MM.1S (cell line): ENCODE results near the gene SSUH2.
"Not testable (repeated sequence)": the region's sequence is repeated elsewhere in the genome, so short reads cannot be mapped to it uniquely, and the experiment has no call there.

Experiments
- DNase-seq: peaks from one replicate; pipeline ENCODE4 v3.0.0-alpha.2; 2015
- H2AFZ ChIP-seq: fragments of 300-600 bp; sonication (generic); 2 replicates; pipeline ENCODE4 v1.6.0; 2016; ENCODE audit warnings: antibody characterized with exemption, low read length
- H3F3A ChIP-seq: fragments of 300-600 bp; sonication (generic); 2 replicates; pipeline ENCODE4 v1.6.1; 2016; ENCODE audit warnings: mild to moderate bottlenecking, antibody characterized with exemption, low read length, moderate library complexity, mixed read lengths; ENCODE audit not compliant: insufficient read depth
- H3K27ac ChIP-seq: fragments of 300-600 bp; sonication (generic); 2 replicates; pipeline ENCODE4 v1.5.1; 2016; ENCODE audit warnings: mild to moderate bottlenecking, low read length
- H3K27me3 ChIP-seq: fragments of 300-600 bp; sonication (generic); replicated peaks from 2 replicates; pipeline ENCODE4 v1.6.0; 2016; ENCODE audit warnings: low read length; ENCODE audit not compliant: insufficient read depth
- H3K36me3 ChIP-seq: fragments of 300-600 bp; sonication (generic); replicated peaks from 2 replicates; pipeline ENCODE4 v1.6.1; 2016; ENCODE audit warnings: mild to moderate bottlenecking, low read length, mixed read lengths; ENCODE audit not compliant: insufficient read depth
- H3K4me1 ChIP-seq: fragments of 300-600 bp; sonication (generic); 2 replicates; pipeline ENCODE4 v1.6.1; 2016; ENCODE audit warnings: low read length, mixed read lengths
- H3K4me2 ChIP-seq: fragments of 300-600 bp; sonication (generic); 2 replicates; pipeline ENCODE4 v1.6.0; 2016; ENCODE audit warnings: low read depth, low read length
- H3K4me3 ChIP-seq: fragments of 300-600 bp; sonication (generic); 2 replicates; pipeline ENCODE4 v1.5.1; 2016; ENCODE audit warnings: low read length, mixed read lengths
- H3K79me2 ChIP-seq: fragments of 300-600 bp; sonication (generic); 2 replicates; pipeline ENCODE4 v1.6.1; 2016; ENCODE audit warnings: mixed run types, low read length, mixed read lengths
- H3K9ac ChIP-seq: fragments of 300-600 bp; sonication (generic); 2 replicates; pipeline ENCODE4 v1.6.1; 2016; ENCODE audit warnings: low read length, mixed read lengths
- H3K9me2 ChIP-seq: fragments of 300-600 bp; sonication (generic); replicated peaks from 2 replicates; pipeline ENCODE4 v1.6.1; 2016; ENCODE audit warnings: mild to moderate bottlenecking, low read length, mixed read lengths; ENCODE audit not compliant: insufficient read depth
- H3K9me3 ChIP-seq: fragments of 300-600 bp; sonication (generic); replicated peaks from 2 replicates; pipeline ENCODE4 v1.6.1; 2016; ENCODE audit warnings: mild to moderate bottlenecking, low read length, mixed read lengths; ENCODE audit not compliant: insufficient read depth
- H4K20me1 ChIP-seq: fragments of 300-600 bp; sonication (generic); 2 replicates; pipeline ENCODE4 v1.6.1; 2016; ENCODE audit warnings: mild to moderate bottlenecking, low read length, moderate library complexity, mixed read lengths; ENCODE audit not compliant: insufficient read depth
- CTCF ChIP-seq: fragments of 300-600 bp; sonication (generic); IDR thresholded peaks from 2 replicates; pipeline ENCODE4 v1.5.1; 2016; ENCODE audit warnings: antibody characterized with exemption, low read length, mixed read lengths
- EZH2 ChIP-seq: fragments of 300-600 bp; sonication (generic); optimal IDR thresholded peaks from 2 replicates; pipeline ENCODE3; 2017; ENCODE audit warnings: low read depth, mild to moderate bottlenecking, antibody characterized with exemption, low read length, mixed read lengths
- EZH2phosphoT487 ChIP-seq: fragments of 300-600 bp; sonication (generic); IDR thresholded peaks from 2 replicates; pipeline ENCODE4 v1.6.1; 2018; ENCODE audit warnings: antibody characterized with exemption, low read length

SSUH2 gene

GRCh38 chr3:8681349-8681748, 36.8 kb upstream of the SSUH2 start:
- no peak for TF ChIP-seq CTCF
- H3K4me2 ChIP-seq = no peak overlapping the region
- H3K4me1 ChIP-seq = no peaks in the 10 kb centered on the region
- no peak overlapping the region for H2AFZ ChIP-seq
- H3K27me3 ChIP-seq = no peaks in the 10 kb centered on the region
- no peaks in the 10 kb centered on the region for H4K20me1 ChIP-seq
- DNase-seq = no peak
- no peak overlapping the region for H3K9ac ChIP-seq
- no peaks in the 10 kb centered on the region for H3K36me3 ChIP-seq
- H3F3A ChIP-seq = no peaks in the 10 kb centered on the region
- H3K79me2 ChIP-seq = no peaks in the 10 kb centered on the region
- H3K9me3 ChIP-seq = no peaks in the 10 kb centered on the region
- no peak overlapping the region for H3K27ac ChIP-seq
- no peak overlapping the region for H3K4me3 ChIP-seq
- H3K9me2 ChIP-seq = no peaks in the 10 kb centered on the region

GRCh38 chr3:8679817-8680553, 35.4 kb upstream of the SSUH2 start:
- H3K79me2 ChIP-seq, H3K4me1 ChIP-seq, H3F3A ChIP-seq, H3K4me3 ChIP-seq, H3K27ac ChIP-seq, H2AFZ ChIP-seq, H3K4me2 ChIP-seq, H4K20me1 ChIP-seq, H3K9me3 ChIP-seq, H3K9me2 ChIP-seq, H3K27me3 ChIP-seq, H3K9ac ChIP-seq, H3K36me3 ChIP-seq, DNase-seq: not testable (repeated sequence)

- Histone ChIP-seq H3K9ac (no peak overlapping the region), H3K9me2 (no peaks in the 10 kb centered on the region), H3K4me1 (no peaks in the 10 kb centered on the region), H3K36me3 (no peaks in the 10 kb centered on the region), H3K4me2 (no peak overlapping the region), H3K4me3 (no peak overlapping the region), H3K27ac (no peak overlapping the region), H3K27me3 (no peaks in the 10 kb centered on the region), H3K9me3 (no peaks in the 10 kb centered on the region), H3F3A (no peaks in the 10 kb centered on the region), H2AFZ (no peak overlapping the region), H4K20me1 (no peaks in the 10 kb centered on the region), H3K79me2 (no peaks in the 10 kb centered on the region)
- no peak for DNase-seq
- no peak for TF ChIP-seq CTCF
- no peak for TF ChIP-seq EZH2
- TF ChIP-seq EZH2phosphoT487 = no peak
These were observed 34.2 kb upstream of the SSUH2 start for GRCh38 chr3:8678751-8679150.

GRCh38 chr3:8677258-8677657, 32.7 kb upstream of the SSUH2 start:
- not testable (repeated sequence) for H3K4me1 ChIP-seq, H3K27ac ChIP-seq, H3K9ac ChIP-seq, H3F3A ChIP-seq, H3K27me3 ChIP-seq, H2AFZ ChIP-seq, H3K36me3 ChIP-seq, DNase-seq, H3K4me3 ChIP-seq, H3K9me2 ChIP-seq, H4K20me1 ChIP-seq, H3K9me3 ChIP-seq, H3K79me2 ChIP-seq, H3K4me2 ChIP-seq

GRCh38 chr3:8675591-8675990, 31.0 kb upstream of the SSUH2 start:
- not testable (repeated sequence) for H3K79me2 ChIP-seq, H3K27me3 ChIP-seq, H3K4me1 ChIP-seq, H3K9me2 ChIP-seq, H3K36me3 ChIP-seq, H3F3A ChIP-seq, H2AFZ ChIP-seq, H3K27ac ChIP-seq, DNase-seq, H3K4me2 ChIP-seq, H3K9me3 ChIP-seq, H4K20me1 ChIP-seq, H3K9ac ChIP-seq, H3K4me3 ChIP-seq
